AG04450 (cell line): ENCODE results near the gene SLC25A48. TPM values are rescaled to one million over a fixed set of nuclear protein-coding genes. Genes with fewer than 3 reads are reported as not detected.

Experiments used
- CTCF ChIA-PET: fragments of 300-600, 350-600 bp; formaldehyde crosslinking; extraction: SDS; loops from one replicate; lab custom pipeline; 2022; ENCODE audit warnings: antibody characterized with exemption, inconsistent platforms; lab: Charles Lee
- POLR2A ChIA-PET: fragments of 350-600 bp; formaldehyde crosslinking; extraction: SDS; loops from one replicate; lab custom pipeline; 2021; ENCODE audit warnings: antibody characterized with exemption, inconsistent platforms; lab: Yijun Ruan, JAX
- DNase-seq: peaks from one replicate; pipeline ENCODE4 v3.0.0-alpha.2; 2011; ENCODE audit warnings: low read depth, low spot score
- H3K27ac ChIP-seq: one replicate; pipeline ENCODE4 v1.5.1; 2012; ENCODE audit warnings: low read depth, low read length, control low read depth
- H3K27me3 ChIP-seq: one replicate; pipeline ENCODE4 v1.6.0; 2012; ENCODE audit warnings: low read length; ENCODE audit not compliant: control insufficient read depth, insufficient read depth
- H3K4me3 ChIP-seq: 2 replicates; pipeline ENCODE4 v1.5.1; 2011; ENCODE audit warnings: mild to moderate bottlenecking, low read depth, low read length, control low read depth
- H3K9me3 ChIP-seq: 2 replicates; pipeline ENCODE4 v1.5.1; 2012; ENCODE audit warnings: low read length; ENCODE audit not compliant: control insufficient read depth, insufficient read depth
- polyA plus RNA-seq: library from polyadenylated mRNA; depleted of rRNA; stranded (reverse); fragments of >200 nt; gene quantifications from 2 replicates; pipeline ENCODE4 v1.2.3, GENCODE V29; 2011
- TF ChIP-seq, protein P1 (sequence below): IDR thresholded peaks from 2 replicates; pipeline ENCODE4 v1.5.1; 2011; ENCODE audit warnings: low read depth, low read length, control low read depth, inconsistent platforms

The SLC25A48 gene
- polyA plus RNA-seq, 1 experiment, result not detected

DNA sequence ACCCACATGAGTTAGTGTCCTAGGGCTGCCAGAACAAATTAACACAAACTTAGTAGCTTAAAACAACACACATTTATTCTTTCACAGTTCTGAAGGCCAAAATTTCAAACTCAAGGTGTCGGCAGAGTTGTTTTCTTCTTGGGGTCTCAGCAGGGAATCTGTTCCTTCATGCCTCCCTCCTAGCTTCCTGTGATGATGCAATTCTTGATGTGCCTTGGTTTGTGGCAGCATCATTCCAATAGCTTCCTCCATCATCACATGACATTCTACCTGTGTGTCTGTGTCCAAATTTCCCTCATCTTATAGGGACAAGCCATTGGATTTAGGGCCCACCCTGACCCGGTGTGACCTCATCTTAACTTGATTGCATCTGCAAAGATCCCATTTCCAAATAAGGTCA is 12.2 kb upstream of the SLC25A48 start:
- POLR2A ChIA-PET, result no interaction called here
- CTCF ChIA-PET, result interaction anchor here (0.6 to 1.0 kb wide), 3 partner anchors 261 to 360 kb away, joined by 3 to 4 read pairs (median 4); no protein-coding TSS in a partner anchor
- DNase-seq, result no peak
- Histone ChIP-seq H3K27ac (no peak overlapping the region), H3K4me3 (no peak overlapping the region), H3K27me3 (peaks cover 4% of the 10 kb centered on the region), H3K9me3 (no peaks in the 10 kb centered on the region)
- TF ChIP-seq, protein P1, sequence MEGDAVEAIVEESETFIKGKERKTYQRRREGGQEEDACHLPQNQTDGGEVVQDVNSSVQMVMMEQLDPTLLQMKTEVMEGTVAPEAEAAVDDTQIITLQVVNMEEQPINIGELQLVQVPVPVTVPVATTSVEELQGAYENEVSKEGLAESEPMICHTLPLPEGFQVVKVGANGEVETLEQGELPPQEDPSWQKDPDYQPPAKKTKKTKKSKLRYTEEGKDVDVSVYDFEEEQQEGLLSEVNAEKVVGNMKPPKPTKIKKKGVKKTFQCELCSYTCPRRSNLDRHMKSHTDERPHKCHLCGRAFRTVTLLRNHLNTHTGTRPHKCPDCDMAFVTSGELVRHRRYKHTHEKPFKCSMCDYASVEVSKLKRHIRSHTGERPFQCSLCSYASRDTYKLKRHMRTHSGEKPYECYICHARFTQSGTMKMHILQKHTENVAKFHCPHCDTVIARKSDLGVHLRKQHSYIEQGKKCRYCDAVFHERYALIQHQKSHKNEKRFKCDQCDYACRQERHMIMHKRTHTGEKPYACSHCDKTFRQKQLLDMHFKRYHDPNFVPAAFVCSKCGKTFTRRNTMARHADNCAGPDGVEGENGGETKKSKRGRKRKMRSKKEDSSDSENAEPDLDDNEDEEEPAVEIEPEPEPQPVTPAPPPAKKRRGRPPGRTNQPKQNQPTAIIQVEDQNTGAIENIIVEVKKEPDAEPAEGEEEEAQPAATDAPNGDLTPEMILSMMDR, result no peak

DNA sequence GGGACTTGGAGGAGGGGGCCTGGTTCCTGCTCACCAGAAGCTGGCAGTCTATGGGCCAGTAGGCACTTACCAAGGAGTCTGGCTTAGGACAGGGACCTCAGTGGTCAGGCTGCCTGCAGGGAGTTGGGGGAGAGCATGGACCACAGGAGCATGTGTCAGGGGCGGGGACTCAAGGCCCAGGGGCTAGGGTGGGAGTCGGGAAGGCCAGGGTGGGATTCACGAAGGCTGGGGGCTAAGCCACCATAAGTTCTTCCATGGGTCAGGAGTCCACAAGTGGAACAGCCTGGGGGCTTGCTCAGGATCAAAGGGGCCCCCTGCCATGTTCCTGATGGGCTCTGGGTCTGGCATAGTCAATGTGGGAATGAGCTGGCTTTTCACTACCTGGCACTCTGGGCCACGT is 11.5 kb upstream of the SLC25A48 start:
- TF ChIP-seq, protein P1, result no peak
- H3K4me3 ChIP-seq, result no peak overlapping the region
- CTCF ChIA-PET, result interaction anchor here (0.6 to 0.7 kb wide), 2 partner anchors 304 to 359 kb away, joined by 3 to 4 read pairs; no protein-coding TSS in a partner anchor
- no peak overlapping the region for H3K27ac ChIP-seq
- no peak for DNase-seq
- H3K27me3 ChIP-seq, result peaks cover 4% of the 10 kb centered on the region
- H3K9me3 ChIP-seq, result no peaks in the 10 kb centered on the region
- POLR2A ChIA-PET, result no interaction called here

DNA sequence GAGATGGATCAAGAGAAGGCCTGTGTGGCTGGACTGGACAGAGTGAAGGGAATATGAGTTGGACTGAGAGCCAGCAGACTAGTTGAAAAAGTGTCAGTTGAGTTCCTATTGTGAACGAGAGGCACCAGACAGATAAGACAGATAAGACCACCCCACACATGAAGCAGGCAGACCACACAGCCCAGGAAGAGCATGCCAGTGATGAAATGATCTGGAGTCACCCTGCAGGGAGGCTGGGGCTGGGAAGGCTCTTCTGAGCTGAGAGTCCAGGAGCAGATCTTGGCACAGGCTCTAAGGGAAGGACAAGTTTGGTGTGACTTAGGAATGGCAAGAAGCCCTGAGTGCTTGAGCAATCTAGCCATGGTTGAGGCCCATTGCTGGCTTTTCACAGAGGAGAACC is 10.6 kb upstream of the SLC25A48 start:
- ChIA-PET POLR2A (no interaction called here), CTCF (no interaction called here)
- TF ChIP-seq, protein P1, result no peak
- Histone ChIP-seq H3K4me3 (no peak overlapping the region), H3K27me3 (peaks cover 11% of the 10 kb centered on the region), H3K27ac (no peak overlapping the region), H3K9me3 (no peaks in the 10 kb centered on the region)
- no peak for DNase-seq

DNA sequence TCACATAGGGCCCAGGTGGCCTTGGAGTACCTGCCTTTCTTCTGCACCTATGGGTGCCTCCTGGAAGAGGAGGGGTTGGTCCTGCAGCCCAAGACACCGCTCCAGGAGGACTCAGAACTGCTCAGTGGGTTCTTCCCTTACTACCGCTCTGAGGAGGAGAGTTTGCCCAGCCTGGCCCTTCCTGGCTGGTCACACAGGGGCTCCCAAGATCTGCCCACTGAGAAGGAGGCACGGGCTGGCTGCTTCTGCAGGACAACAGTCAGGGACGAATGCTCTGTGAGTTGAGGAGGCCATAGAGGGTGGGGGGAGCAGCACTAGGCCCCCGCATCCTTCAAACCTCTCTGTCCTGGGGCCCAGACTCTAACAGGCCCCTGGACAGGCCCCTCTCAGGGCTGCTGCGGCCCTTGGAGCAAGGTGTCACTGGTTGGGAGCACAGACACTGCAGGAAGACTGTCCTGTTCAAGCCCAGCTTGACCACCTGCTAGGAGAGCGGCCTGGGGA is 9.9 kb upstream of the SLC25A48 start:
- POLR2A ChIA-PET, result no interaction called here
- CTCF ChIA-PET, result no interaction called here
- peaks cover 11% of the 10 kb centered on the region for H3K27me3 ChIP-seq
- H3K27ac ChIP-seq, result no peak overlapping the region
- no peaks in the 10 kb centered on the region for H3K9me3 ChIP-seq
- TF ChIP-seq, protein P1, result no peak
- no peak for DNase-seq
- H3K4me3 ChIP-seq, result no peak overlapping the region

DNA sequence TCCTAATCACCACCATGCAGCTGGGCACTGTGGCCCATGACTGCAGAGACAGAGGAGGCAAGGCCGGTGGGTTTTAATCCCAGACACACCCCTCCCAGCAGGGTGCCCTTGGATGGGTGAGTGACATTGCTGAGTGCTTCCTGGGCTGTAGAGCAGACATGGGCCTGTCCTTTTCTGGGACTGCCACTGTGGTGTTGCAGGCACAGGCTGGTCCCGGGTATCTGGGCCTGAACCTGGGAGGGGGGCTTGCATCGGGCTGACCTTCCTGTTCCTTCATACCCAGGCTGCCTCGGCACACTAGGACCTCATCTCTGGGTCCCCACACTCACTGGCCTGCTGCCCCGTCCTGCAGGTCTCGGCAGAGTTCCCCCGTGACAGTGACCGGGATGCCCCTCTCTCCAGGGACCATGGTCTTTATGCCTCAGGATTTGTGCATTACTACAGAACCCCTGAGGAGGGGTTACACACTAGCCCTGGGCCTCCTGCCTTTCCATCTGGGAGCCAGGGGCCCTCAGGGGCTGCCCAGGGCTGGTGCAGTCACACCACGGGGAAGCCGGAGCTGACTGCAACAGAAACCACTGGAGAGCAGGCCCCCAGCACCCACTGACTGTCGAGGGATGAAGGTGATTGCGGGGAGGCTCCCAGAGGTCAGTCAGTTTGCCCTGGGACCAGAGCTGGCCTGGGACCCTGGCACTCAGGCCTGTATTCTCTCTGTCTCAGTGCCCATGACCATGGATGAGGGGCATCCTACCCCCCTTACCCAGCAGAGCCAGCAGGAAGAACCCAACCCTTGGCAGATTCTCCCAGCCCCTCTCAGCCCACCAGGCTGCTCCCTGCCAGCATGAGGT is 8.9 kb upstream of the SLC25A48 start:
- ChIA-PET POLR2A (no interaction called here), CTCF (no interaction called here)
- Histone ChIP-seq H3K27ac (no peak overlapping the region), H3K4me3 (no peak overlapping the region), H3K27me3 (peaks cover 13% of the 10 kb centered on the region), H3K9me3 (no peaks in the 10 kb centered on the region)
- no peak for DNase-seq
- TF ChIP-seq, protein P1, result no peak
